Left ventricle myocardium superior (tissue), 1 donor: ENCODE measurements around the gene SP100. TPM values are rescaled to one million over a fixed set of nuclear protein-coding genes. Genes with fewer than 3 reads are reported as not detected.
"Not testable (repeated sequence)": the region's sequence is repeated elsewhere in the genome, so short reads cannot be mapped to it uniquely, and the experiment has no call there.

Experiments used
- ATAC-seq: fragments of 200-7000 bp; cut with Tn5 transposase; one replicate; pipeline ENCODE4 v1.9.1; 2020; ENCODE audit warnings: mild to moderate bottlenecking, moderate library complexity
- DNase-seq: peaks from one replicate; pipeline ENCODE4 v3.0.0-alpha.2; 2020
- intact Hi-C: fragments of 100-400 bp; cut with micrococcal nuclease; formaldehyde crosslinking; loops from one replicate; pipeline ENCODE4 v1.11.0; 2022
- long read RNA-seq: library from polyadenylated mRNA; unstranded; transcript quantifications from one replicate; pipeline ENCODE4 v2.0.0, GENCODE V29; 2021
- total RNA-seq: library from RNA; stranded (reverse); fragmentation: NEBNext Ultra II Directional; extraction: Animal tissue kit (Norgen Biotek cat#: 25700); gene quantifications from one replicate; pipeline ENCODE4 v1.2.1, GENCODE V29; 2021
- donor health status: DM: no; HTN: yes; CAD: no; lungs with severe emphysema.

SP100 gene
- 69.2 TPM for total RNA-seq
- long read RNA-seq, transcript SP100-205 (14 exons, 1,802 nt) = minor isoform, 18 of 116 reads
- long read RNA-seq, transcript SP100-204 (15 exons, 1,898 nt) = major isoform, 35 of 116 reads
- long read RNA-seq, partial matches to known transcripts = 22 of 116 reads
- long read RNA-seq, other reads (novel, unspliced or antisense) = 41 of 116 reads

- ATAC-seq (peak; percentile 76), DNase-seq (peak; percentile 82)
- intact Hi-C loops = no loop called here
Observed at GRCh38 chr2:230416061-230416721, at the start of gene SP100. Gene SP100, plus strand, starts transcription at chr2:230416201. Its CDS starts 96 bp downstream, at chr2:230416297.

DNA sequence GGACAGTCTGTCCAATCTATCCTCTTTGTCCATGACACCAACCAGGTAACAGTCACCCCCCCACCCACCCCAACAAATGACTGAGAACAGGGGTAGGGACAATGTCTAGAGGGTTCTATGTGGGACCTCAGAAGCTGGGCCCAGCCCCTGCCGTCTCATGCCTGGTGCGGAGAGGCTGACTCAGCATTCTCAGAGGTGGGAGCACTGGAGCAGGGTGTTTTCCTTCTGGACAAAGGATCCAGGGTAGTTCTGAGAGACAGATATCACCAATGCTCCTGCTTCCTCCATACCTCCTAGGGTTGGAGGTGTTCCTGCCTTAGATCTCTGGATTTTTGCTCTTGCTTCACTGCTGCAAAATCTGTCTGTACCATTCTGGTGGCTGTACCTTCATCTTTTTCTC lies 33.9 kb upstream of the SP100 start:
- no peak for DNase-seq
- ATAC-seq = no peak
- intact Hi-C loops = no loop called here

- intact Hi-C loops = no loop called here
- ATAC-seq = no peak
Observed at GRCh38 chr2:230383453-230383852, 32.5 kb upstream of the SP100 start.

DNA sequence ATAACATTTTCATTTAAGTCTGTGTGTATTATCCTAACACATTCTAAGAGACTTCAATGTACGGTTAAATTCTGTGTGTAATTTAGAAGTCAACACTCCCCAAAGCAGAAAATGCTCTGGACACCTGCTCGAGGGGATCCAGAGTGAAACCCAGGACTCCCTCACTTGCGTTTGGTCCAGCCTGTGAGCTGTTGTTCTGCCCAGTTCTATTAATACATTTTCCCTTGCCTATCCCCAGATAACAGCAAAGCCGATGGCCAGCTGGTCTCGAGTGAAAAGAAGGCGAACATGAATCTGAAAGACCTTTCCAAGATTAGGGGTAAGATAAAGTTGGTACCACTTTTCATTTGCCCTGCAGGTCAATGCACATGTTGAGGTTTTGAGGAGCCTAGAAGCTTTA lies 31.0 kb upstream of the SP100 start:
- ATAC-seq (peak; percentile 65), DNase-seq (no peak)
- intact Hi-C loops = no loop called here

More at GRCh38 chr2:230383453-230383852, 32.5 kb upstream of the SP100 start:
- DNase-seq = no peak

DNA sequence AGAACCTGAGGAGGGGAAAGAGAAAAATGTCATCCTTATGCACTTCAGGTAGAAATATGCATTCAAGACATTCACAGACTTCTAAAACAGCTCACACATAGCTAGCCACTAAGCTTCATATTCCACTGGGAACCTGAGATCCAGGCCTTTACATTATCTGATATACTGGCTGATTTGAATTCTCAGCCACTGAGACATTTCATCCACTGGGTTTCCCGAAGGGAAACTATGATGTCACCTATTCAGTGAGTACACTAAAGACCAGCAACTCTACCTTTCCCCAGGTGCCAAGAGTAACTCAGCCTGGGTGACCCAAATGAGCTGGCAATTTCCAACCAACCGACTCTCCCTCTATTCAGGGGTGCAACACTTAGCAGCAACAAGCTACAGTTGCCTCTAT lies 21.7 kb upstream of the SP100 start:
- no peak for DNase-seq
- no peak for ATAC-seq
- intact Hi-C loops = no loop called here

GRCh38 chr2:230398698-230399097 lies 17.3 kb upstream of the SP100 start:
- ATAC-seq (peak; percentile 97), DNase-seq (peak; percentile 49)
- intact Hi-C loops = not testable (repeated sequence)

- intact Hi-C loops = no loop called here
- DNase-seq (no peak), ATAC-seq (no peak)
Observed at GRCh38 chr2:230400041-230400440, 16.0 kb upstream of the SP100 start.

DNA sequence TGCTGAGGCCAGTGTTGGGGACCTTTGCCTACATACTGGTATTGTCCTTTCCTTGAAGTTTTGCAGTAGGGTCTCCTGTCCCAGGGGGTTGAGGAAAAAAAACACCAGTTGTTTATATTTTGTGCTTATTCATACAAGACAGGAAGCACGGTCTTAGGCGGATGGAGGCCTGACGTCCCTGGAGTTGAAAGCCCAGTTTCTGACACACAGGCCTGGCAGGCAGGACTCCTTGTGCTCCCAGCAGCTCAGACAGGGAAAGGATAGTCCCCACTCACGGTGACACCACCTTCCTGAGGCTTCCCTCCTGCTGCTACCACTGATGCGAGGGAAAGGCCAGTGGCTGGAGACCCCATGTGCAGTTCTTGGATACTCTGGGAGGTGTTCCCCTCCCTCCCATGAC lies 15.5 kb upstream of the SP100 start:
- DNase-seq (no peak), ATAC-seq (no peak)
- intact Hi-C loops = no loop called here

GRCh38 chr2:230401026-230401425 lies 15.0 kb upstream of the SP100 start:
- DNase-seq, ATAC-seq, intact Hi-C loops: not testable (repeated sequence)

- DNase-seq = no peak
- ATAC-seq = no peak
- intact Hi-C loops = no loop called here
Observed at GRCh38 chr2:230403746-230404145, 12.3 kb upstream of the SP100 start.

DNA sequence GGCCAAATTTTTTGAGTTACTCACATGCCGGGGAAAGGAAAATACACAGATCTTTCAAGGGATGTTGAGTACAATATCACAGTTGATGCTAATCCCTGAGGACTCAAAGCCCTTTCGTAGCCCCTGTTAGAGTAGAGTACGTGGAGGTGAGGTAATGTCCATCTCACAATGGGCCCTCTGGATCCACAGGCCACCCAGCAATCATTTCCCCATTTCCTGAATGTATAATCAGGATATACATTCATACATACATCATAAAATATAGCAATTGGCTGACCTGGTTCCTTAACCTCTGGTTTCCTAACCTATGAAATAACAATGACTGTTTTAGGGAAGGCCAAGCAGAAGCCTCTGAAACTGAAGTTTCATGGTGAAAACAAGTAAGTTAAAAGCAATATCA lies 10.2 kb upstream of the SP100 start:
- intact Hi-C loops = no loop called here
- no peak for DNase-seq
- no peak for ATAC-seq

DNA sequence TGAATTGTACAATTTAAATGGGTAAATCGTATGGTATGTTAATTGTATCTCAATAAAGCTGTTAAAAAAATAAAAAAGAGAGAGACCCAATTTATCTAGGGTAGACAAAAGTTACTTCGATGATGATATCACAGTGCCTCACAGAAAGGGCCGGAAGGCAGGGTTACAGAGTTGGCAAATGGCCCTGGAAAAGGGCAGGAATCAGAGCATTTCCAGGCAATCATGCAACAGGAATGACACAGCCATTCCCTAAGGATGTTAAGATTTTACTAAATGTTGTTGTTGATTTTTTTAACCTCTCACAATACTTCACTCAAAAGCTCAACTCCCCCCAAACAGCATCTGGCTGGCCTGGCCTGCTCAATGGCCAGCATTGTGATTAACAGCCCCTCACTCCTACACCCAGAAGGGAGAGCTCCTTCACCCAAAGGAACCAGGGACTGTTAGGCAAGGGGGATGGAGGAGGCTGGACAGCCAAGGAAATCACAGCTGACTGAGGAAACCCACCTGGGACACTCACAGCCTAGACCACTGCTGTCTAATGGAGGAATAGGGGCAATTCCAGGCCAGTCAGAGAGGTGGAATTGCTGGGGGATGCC lies 7.7 kb upstream of the SP100 start:
- ATAC-seq (peak; percentile 36), DNase-seq (peak; percentile 44)
- intact Hi-C loops = no loop called here

DNA sequence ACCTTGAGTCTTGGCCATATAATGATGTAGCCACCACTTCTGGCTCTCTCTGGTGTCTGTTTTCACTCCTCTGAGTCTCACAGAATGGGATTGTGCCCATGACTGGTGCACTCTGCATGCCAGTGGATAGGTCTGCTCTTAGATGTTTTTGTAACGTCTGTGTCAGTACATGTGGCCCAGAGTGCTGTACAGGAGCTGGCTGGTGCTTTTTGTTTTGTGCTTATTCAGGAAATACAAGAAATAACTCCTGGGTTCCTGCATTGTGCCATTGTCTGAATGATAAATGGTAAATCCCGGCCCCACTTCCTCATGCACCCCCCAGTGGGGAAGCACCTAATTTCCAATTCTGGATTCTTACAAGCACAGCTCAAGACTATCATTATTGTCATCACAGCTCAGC lies 6.7 kb upstream of the SP100 start:
- DNase-seq, intact Hi-C loops, ATAC-seq: not testable (repeated sequence)

GRCh38 chr2:230410263-230410662 lies 5.7 kb upstream of the SP100 start:
- DNase-seq (no peak), ATAC-seq (no peak)
- intact Hi-C loops = no loop called here

- DNase-seq (peak; percentile 23), ATAC-seq (no peak)
- intact Hi-C loops = no loop called here
Observed at GRCh38 chr2:230410861-230411569, 5.0 kb upstream of the SP100 start.

DNA sequence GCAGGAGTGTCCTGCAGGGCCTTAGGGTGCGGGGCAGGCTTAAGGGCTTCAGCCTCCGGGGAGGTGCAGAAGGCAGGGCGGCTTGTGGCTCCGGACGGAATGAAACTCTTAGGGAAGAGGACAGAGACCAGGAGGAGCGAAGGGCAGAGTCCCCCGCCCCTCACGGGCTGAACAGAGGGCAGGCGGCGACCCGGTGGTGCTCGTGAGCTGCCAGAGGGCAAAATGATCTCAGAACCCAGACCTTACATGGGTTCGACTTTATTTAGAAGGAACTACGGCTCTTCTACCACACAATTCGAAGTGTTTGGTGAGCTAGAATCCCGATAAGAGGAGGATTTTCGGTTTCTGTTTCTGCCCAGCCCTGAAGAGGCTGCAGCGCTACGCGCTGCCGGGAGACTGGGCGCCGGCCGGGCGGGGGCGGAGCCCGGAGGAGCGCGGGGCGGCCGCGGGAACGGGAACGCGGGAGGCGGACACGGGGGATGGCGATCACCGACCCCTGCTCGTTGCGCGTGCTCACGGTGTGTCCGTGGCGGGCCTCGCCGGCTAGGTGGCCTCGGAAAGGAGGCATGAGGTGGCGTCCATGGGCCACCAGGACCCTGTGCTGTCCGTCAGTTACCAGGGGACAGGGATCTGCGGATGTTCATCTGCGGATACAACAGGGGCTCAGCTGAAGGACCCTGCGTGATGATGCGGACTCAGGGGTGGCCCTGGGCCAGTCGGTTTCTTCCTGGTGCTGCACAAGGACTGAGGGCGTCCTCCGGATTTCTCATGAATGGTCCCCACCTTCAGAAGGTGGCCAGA lies 4.2 kb upstream of the SP100 start:
- peak; percentile 83 for DNase-seq
- ATAC-seq = peak; percentile 85
- intact Hi-C loops = no loop called here

DNA sequence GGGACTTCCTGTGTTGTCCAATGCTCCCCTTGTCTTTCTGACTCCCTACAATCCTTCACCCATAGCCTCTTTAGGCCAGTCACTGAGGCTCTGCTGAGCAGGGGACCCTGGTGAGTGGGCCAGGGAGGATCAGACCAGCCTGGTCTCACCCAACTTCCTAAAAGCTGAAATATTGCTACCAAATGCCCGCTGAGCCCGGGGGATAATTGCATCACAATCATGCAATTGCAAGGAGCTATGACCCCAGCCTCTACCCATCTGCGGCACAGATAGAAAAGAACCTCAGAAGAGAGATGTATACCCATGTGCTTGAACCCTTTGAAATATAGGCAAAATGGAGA lies 3.7 kb upstream of the SP100 start:
- ATAC-seq (no peak), DNase-seq (no peak)
- intact Hi-C loops = no loop called here

DNA sequence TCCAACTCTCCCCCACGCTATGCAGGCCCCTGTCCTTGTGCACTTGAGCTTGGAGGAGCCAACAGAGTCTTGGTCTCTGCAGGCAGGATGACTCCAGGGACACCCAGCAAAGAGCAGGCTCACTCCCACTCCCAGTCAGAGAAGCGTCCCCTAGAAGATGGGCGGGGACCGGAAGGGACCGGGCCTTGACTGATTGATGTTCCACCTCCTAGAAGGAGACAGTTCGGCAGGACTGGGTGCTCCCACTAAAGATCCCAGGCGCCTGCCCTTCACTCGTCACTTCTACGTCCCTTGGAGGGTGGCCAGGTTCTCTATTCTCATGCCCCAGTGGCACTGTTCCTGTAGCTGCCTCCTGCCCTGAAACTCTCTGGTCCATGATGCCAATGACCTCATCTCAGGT lies 3.2 kb upstream of the SP100 start:
- intact Hi-C loops = no loop called here
- peak; percentile 11 for ATAC-seq
- peak; percentile 43 for DNase-seq

- intact Hi-C loops = no loop called here
- ATAC-seq (no peak), DNase-seq (no peak)
Observed at GRCh38 chr2:230413479-230413878, 2.5 kb upstream of the SP100 start.

- intact Hi-C loops = no loop called here
- ATAC-seq (no peak), DNase-seq (no peak)
Observed at GRCh38 chr2:230414302-230414701, 1.7 kb upstream of the SP100 start.
